NCI-H1092 (cell line): Measurements from ENCODE around the gene SLC12A9.
"Not testable (repeated sequence)": the region's sequence is repeated elsewhere in the genome, so short reads cannot be mapped to it uniquely, and the experiment has no call there.

Source experiments
- DNase-seq: peaks from one replicate; lab custom pipeline; 2025; lab: John Stamatoyannopoulos, UW

Gene SLC12A9

GRCh38 chr7:100896732-100897608, 44.5 kb downstream of the SLC12A9 start:
- no peak for DNase-seq

GRCh38 chr7:100897772-100898454, 45.4 kb downstream of the SLC12A9 start:
- DNase-seq, result no peak

- no peak for DNase-seq
Observed at GRCh38 chr7:100899432-100899831, 46.9 kb downstream of the SLC12A9 start.

- DNase-seq, result no peak
Observed at GRCh38 chr7:100900978-100901377, 48.5 kb downstream of the SLC12A9 start.

- no peak for DNase-seq
Observed at GRCh38 chr7:100901921-100902332, 49.4 kb downstream of the SLC12A9 start.

- no peak for DNase-seq
Observed at GRCh38 chr7:100902638-100903037, 50.1 kb downstream of the SLC12A9 start.

GRCh38 chr7:100908512-100908911, 56.0 kb downstream of the SLC12A9 start:
- no peak for DNase-seq

- DNase-seq, result not testable (repeated sequence)
Observed at GRCh38 chr7:100910443-100910842, 57.9 kb downstream of the SLC12A9 start.

- no peak for DNase-seq
Observed at GRCh38 chr7:100911484-100911883, 59.0 kb downstream of the SLC12A9 start.

GRCh38 chr7:100914208-100914878, 61.8 kb downstream of the SLC12A9 start:
- no peak for DNase-seq

GRCh38 chr7:100914879-100915447, 62.5 kb downstream of the SLC12A9 start:
- no peak for DNase-seq
